Liver (tissue), 9 donors: ENCODE results near the gene TMEM187. TPM values are rescaled to one million over a fixed set of nuclear protein-coding genes. Genes with fewer than 3 reads are reported as not detected.

Experiments
- DNase-seq: peaks from one replicate; pipeline ENCODE4 v3.0.0-alpha.2; 2017; ENCODE audit warnings: low spot score
- H3K27ac ChIP-seq, 2 donors: one replicate each; pipeline ENCODE4 v1.7.0; 2013; ENCODE audit warnings: inconsistent platforms in 2 of 2, low read length in 2 of 2, control low read depth in 1 of 2, low read depth in 1 of 2, mild to moderate bottlenecking in 1 of 2
- H3K27me3 ChIP-seq, 4 donors: one replicate each; pipeline versions ENCODE4 v1.6.1 to v1.7.0; 2013; ENCODE audit warnings: low read length in 3 of 4, inconsistent platforms in 1 of 4, mild to moderate bottlenecking in 1 of 4, moderate library complexity in 1 of 4; ENCODE audit not compliant: control insufficient read depth in 4 of 4, insufficient read depth in 4 of 4
- H3K36me3 ChIP-seq, 4 donors: one replicate each; pipeline versions ENCODE4 v1.6.1 to v1.7.0; 2013; ENCODE audit warnings: low read length in 3 of 4, mild to moderate bottlenecking in 3 of 4, low read depth in 1 of 4, moderate library complexity in 1 of 4; ENCODE audit not compliant: control insufficient read depth in 4 of 4, insufficient read depth in 3 of 4
- H3K4me1 ChIP-seq, 4 donors: one replicate each; pipeline versions ENCODE4 v1.6.1 to v1.7.0; 2013; ENCODE audit warnings: low read length in 3 of 4, mild to moderate bottlenecking in 3 of 4, moderate library complexity in 1 of 4; ENCODE audit not compliant: control insufficient read depth in 4 of 4, insufficient read depth in 4 of 4
- H3K4me3 ChIP-seq, 3 donors: one replicate each; pipeline versions ENCODE4 v1.6.1 to v1.7.0; 2013; ENCODE audit warnings: low read length in 3 of 3, control low read depth in 1 of 3, low read depth in 1 of 3, mild to moderate bottlenecking in 1 of 3
- H3K9ac ChIP-seq, 2 donors: one replicate each; pipeline ENCODE4 v1.7.0; 2013; ENCODE audit warnings: low read length in 2 of 2, mild to moderate bottlenecking in 2 of 2, moderate library complexity in 2 of 2, control low read depth in 1 of 2, low read depth in 1 of 2
- H3K9me3 ChIP-seq, 4 donors: one replicate each; pipeline versions ENCODE4 v1.6.1 to v1.7.0; 2013; ENCODE audit warnings: low read length in 3 of 4; ENCODE audit not compliant: control insufficient read depth in 4 of 4
- ATF3 ChIP-seq: IDR thresholded peaks from 2 replicates; pipeline ENCODE4 v1.6.1; 2016; ENCODE audit warnings: antibody characterized with exemption
- CTCF ChIP-seq: fragments of 150-350 bp; IDR thresholded peaks from 2 replicates; pipeline ENCODE4 v1.5.1; 2017; ENCODE audit warnings: improper control_type of control experiment, low read depth, low read length; ENCODE audit not compliant: missing input control
- EGR1 ChIP-seq, 2 donors: IDR thresholded peaks; 2 replicates each; pipeline ENCODE4 v1.6.1; 2016 to 2018; ENCODE audit warnings: antibody characterized with exemption in 2 of 2, low read depth in 2 of 2
- FOXA1 ChIP-seq: IDR thresholded peaks from 2 replicates; pipeline ENCODE4 v1.6.1; 2016; ENCODE audit warnings: antibody characterized with exemption
- GABPA ChIP-seq, 2 donors: IDR thresholded peaks in 1 of 2; conservative IDR thresholded peaks in 1 of 2; 2 replicates each; pipeline ENCODE4 v1.6.1; 2016; ENCODE audit warnings: antibody characterized with exemption in 2 of 2, mild to moderate bottlenecking in 1 of 2, moderate library complexity in 1 of 2
- HNF4A ChIP-seq, 2 donors: conservative IDR thresholded peaks; 2 replicates each; pipeline ENCODE4 v1.6.1; 2016; ENCODE audit warnings: antibody characterized with exemption in 2 of 2, mild to moderate bottlenecking in 2 of 2
- HNF4G ChIP-seq: IDR thresholded peaks from 2 replicates; pipeline ENCODE4 v1.6.1; 2016; ENCODE audit warnings: antibody characterized with exemption
- JUND ChIP-seq, 2 donors: IDR thresholded peaks; 2 replicates each; pipeline ENCODE4 v1.6.1; 2016; ENCODE audit warnings: antibody characterized with exemption in 2 of 2
- MAX ChIP-seq: IDR thresholded peaks from 2 replicates; pipeline ENCODE4 v1.6.1; 2016; ENCODE audit warnings: antibody characterized with exemption
- NR2F2 ChIP-seq: IDR thresholded peaks from 2 replicates; pipeline ENCODE4 v1.6.1; 2016; ENCODE audit warnings: antibody characterized with exemption
- RAD21 ChIP-seq, 2 donors: IDR thresholded peaks; 2 replicates each; pipeline ENCODE4 v1.6.1; 2016; ENCODE audit warnings: antibody characterized with exemption in 2 of 2, mild to moderate bottlenecking in 2 of 2
- REST ChIP-seq: IDR thresholded peaks from 2 replicates; pipeline ENCODE4 v1.6.1; 2016; ENCODE audit warnings: antibody characterized with exemption, mild to moderate bottlenecking
- RXRA ChIP-seq, 2 donors: IDR thresholded peaks; 2 replicates each; pipeline ENCODE4 v1.6.1; 2017 to 2018; ENCODE audit warnings: antibody characterized with exemption in 2 of 2, mild to moderate bottlenecking in 1 of 2
- SP1 ChIP-seq: IDR thresholded peaks from 2 replicates; pipeline ENCODE4 v1.6.1; 2018; ENCODE audit warnings: antibody characterized with exemption, mild to moderate bottlenecking
- TAF1 ChIP-seq: conservative IDR thresholded peaks from 2 replicates; pipeline ENCODE4 v1.6.1; 2016; ENCODE audit warnings: antibody characterized with exemption, mild to moderate bottlenecking
- YY1 ChIP-seq: IDR thresholded peaks from 2 replicates; pipeline ENCODE4 v1.6.1; 2016; ENCODE audit warnings: antibody characterized with exemption, mild to moderate bottlenecking
- ZBTB33 ChIP-seq: IDR thresholded peaks from 2 replicates; pipeline ENCODE4 v1.6.1; 2016; ENCODE audit warnings: antibody characterized with exemption
- WGBS: extraction: QIAGEN DNeasy Blood & Tissue Kit; methylation state at CpG from one replicate; pipeline ENCODE4 v1.1.7; 2013; 5-methylcytosine and 5-hydroxymethylcytosine counted together
- polyA plus RNA-seq, 2 donors: library from polyadenylated mRNA; stranded (reverse) in 1 of 2; unstranded in 1 of 2; fragments of 200-250 nt in 1 of 2; fragments of >200 nt in 1 of 2; fragmentation: Nextera tagmentation in 1 of 2; extraction: Ambion mirVana in 1 of 2; gene quantifications; one replicate each; pipeline versions ENCODE4 v1.2.1 to v1.2.3, GENCODE V29; 2013 to 2015
- total RNA-seq, 2 donors: library from RNA; depleted of rRNA; stranded (reverse); fragments of >200 nt; gene quantifications; one replicate each; pipeline ENCODE4 v1.2.3, GENCODE V29; 2014
- donor health status: healthy.
- donor health status: healthy.
- donor health status: healthy.
- donor health status: healthy.
- donor health status: healthy.

The TMEM187 gene
- total and polyA plus RNA-seq, 4 donors, result 2.9 to 5.8 (median 4.1) TPM

- TF ChIP-seq ZBTB33, result no peak
These were observed 12.9 kb upstream of the TMEM187 start (continued) for GRCh38 chrX:153959649-153960048.

GRCh38 chrX:153960077-153960476 lies 12.5 kb upstream of the TMEM187 start:
- TF ChIP-seq TAF1 (no peak), HNF4A (conservative IDR thresholded peaks at IDR 0.05) (no peak), YY1 (no peak), MAX (no peak), GABPA (IDR thresholded peaks at IDR 0.05 in 1 of 2, conservative IDR thresholded peaks at IDR 0.05 in 1 of 2) (no peak), JUND (IDR thresholded peaks at IDR 0.05) (no peak), ZBTB33 (no peak)
- no peak for DNase-seq
- H3K27me3 ChIP-seq, result no peaks in the 10 kb centered on the region
- no peak overlapping the region for H3K9ac ChIP-seq
- no peaks in the 10 kb centered on the region for H3K9me3 ChIP-seq
- 95% methylated on average over 16 of the region's 16 CpGs for WGBS
- H3K4me1 ChIP-seq, result peaks cover 0 to under 1% (median 0%) of the 10 kb centered on the region in 4 donors
- H3K36me3 ChIP-seq, result peaks cover 23 to 92% (median 40%) of the 10 kb centered on the region in 4 donors
- no peak overlapping the region for H3K27ac ChIP-seq
- no peak overlapping the region for H3K4me3 ChIP-seq

- Histone ChIP-seq H3K27ac (no peak overlapping the region), H3K9ac (no peak overlapping the region), H3K36me3 (peaks cover 23 to 85% (median 40%) of the 10 kb centered on the region in 4 donors), H3K27me3 (no peaks in the 10 kb centered on the region), H3K9me3 (no peaks in the 10 kb centered on the region), H3K4me1 (peaks cover 0 to 8% (median under 1%) of the 10 kb centered on the region in 4 donors), H3K4me3 (no peak overlapping the region)
- DNase-seq, result no peak
- no peak for TF ChIP-seq RAD21 (IDR thresholded peaks at IDR 0.05)
- TF ChIP-seq FOXA1, result no peak
- no peak for TF ChIP-seq MAX
- no peak for TF ChIP-seq HNF4G
- TF ChIP-seq TAF1, result no peak
- TF ChIP-seq ATF3, result no peak
- TF ChIP-seq EGR1 (IDR thresholded peaks at IDR 0.05; ENCODE audit: low read depth in 2 of 2), result no peak
- no peak for TF ChIP-seq RXRA (IDR thresholded peaks at IDR 0.05)
- no peak for TF ChIP-seq SP1
- no peak for TF ChIP-seq GABPA (IDR thresholded peaks at IDR 0.05 in 1 of 2, conservative IDR thresholded peaks at IDR 0.05 in 1 of 2)
- TF ChIP-seq JUND (IDR thresholded peaks at IDR 0.05), result no peak
- no peak for TF ChIP-seq NR2F2
- TF ChIP-seq REST, result no peak
- TF ChIP-seq CTCF, result no peak
- TF ChIP-seq ZBTB33, result no peak
- TF ChIP-seq YY1, result no peak
- 95% methylated on average over 22 of the region's 22 CpGs for WGBS
These were observed 11.8 kb upstream of the TMEM187 start for GRCh38 chrX:153960786-153961185.
